T-cell (primary cell): Measurements from ENCODE around the gene SLC1A5. TPM values are rescaled to one million over a fixed set of nuclear protein-coding genes. Genes with fewer than 3 reads are reported as not detected.

Experiments
- ATAC-seq, 4 experiments: fragments of 200-7000 bp in 3 of 4; fragments of 150-1000 bp in 1 of 4; cut with Tn5 transposase; replicated peaks in 1 of 4; 1 replicate in 3 of 4; 2 replicates in 1 of 4; pipeline ENCODE4 v1.10.0; 2021; ENCODE audit warnings: moderate library complexity in 3 of 4, mild to moderate bottlenecking in 2 of 4, moderate number of reproducible peaks in 1 of 4
- CTCF ChIA-PET, 2 donors: fragments of 300-600 bp; sonication (Branson Sonifier 250); formaldehyde crosslinking; loops; one replicate each; lab custom pipeline; 2022; ENCODE audit warnings: antibody characterized with exemption in 2 of 2; lab: Charles Lee
- POLR2A ChIA-PET, 2 donors: fragments of 300-600 bp; sonication (Branson Sonifier 250); formaldehyde crosslinking; loops; one replicate each; lab custom pipeline; 2022; ENCODE audit warnings: antibody characterized with exemption in 2 of 2; lab: Charles Lee
- DNase-seq, 35 experiments: peaks; one replicate each; pipeline versions ENCODE4 v3.0.0 to v3.0.0-alpha.2; 2013 to 2023
- H3K27ac ChIP-seq: one replicate; pipeline ENCODE4 v1.5.1; 2013; ENCODE audit warnings: low read length
- H3K27me3 ChIP-seq, 2 experiments: replicated peaks in 1 of 2; 1 replicate in 1 of 2; 2 replicates in 1 of 2; pipeline versions ENCODE4 v1.6.1 to v1.7.0; 2013; ENCODE audit warnings: low read length in 1 of 2, mixed read lengths in 1 of 2; ENCODE audit not compliant: control insufficient read depth in 2 of 2, insufficient read depth in 2 of 2; ENCODE audit errors: extremely low read depth in 1 of 2
- H3K36me3 ChIP-seq, 2 donors: 1 replicate in 1 of 2; 2 replicates in 1 of 2; pipeline versions ENCODE4 v1.6.1 to v1.7.0; 2013; ENCODE audit warnings: low read length in 1 of 2; ENCODE audit not compliant: control insufficient read depth in 2 of 2, insufficient read depth in 1 of 2; ENCODE audit errors: extremely low read depth in 1 of 2
- H3K4me1 ChIP-seq, 2 experiments: 1 replicate in 1 of 2; 2 replicates in 1 of 2; pipeline versions ENCODE4 v1.6.1 to v1.7.0; 2013; ENCODE audit warnings: low read length in 2 of 2, mixed read lengths in 1 of 2; ENCODE audit not compliant: insufficient read depth in 2 of 2, control insufficient read depth in 1 of 2; ENCODE audit errors: extremely low read depth in 1 of 2
- H3K4me3 ChIP-seq, 2 donors: 1 replicate in 1 of 2; 2 replicates in 1 of 2; pipeline versions ENCODE4 v1.5.1 to v1.7.0; 2013; ENCODE audit warnings: mild to moderate bottlenecking in 2 of 2, low read length in 1 of 2, moderate library complexity in 1 of 2; ENCODE audit not compliant: control insufficient read depth in 1 of 2; ENCODE audit errors: extremely low read depth in 1 of 2
- H3K9me3 ChIP-seq: 2 replicates; pipeline ENCODE4 v1.7.0; 2013
- H3K27ac Mint-ChIP-seq, 2 donors: one replicate each; pipeline ENCODE4 v1.8.0; 2020 to 2021; ENCODE audit warnings: mild to moderate bottlenecking in 2 of 2, mixed read lengths in 2 of 2
- H3K27me3 Mint-ChIP-seq, 2 donors: one replicate each; pipeline ENCODE4 v1.8.0; 2021 to 2022; ENCODE audit warnings: mixed read lengths in 2 of 2
- H3K36me3 Mint-ChIP-seq: one replicate; pipeline ENCODE4 v1.8.0; 2021; ENCODE audit warnings: mixed read lengths
- H3K4me1 Mint-ChIP-seq, 3 donors: one replicate each; pipeline ENCODE4 v1.8.0; 2020 to 2022; ENCODE audit warnings: mixed read lengths in 3 of 3, mild to moderate bottlenecking in 1 of 3
- H3K4me3 Mint-ChIP-seq, 3 donors: one replicate each; pipeline ENCODE4 v1.8.0; 2020 to 2022; ENCODE audit warnings: mild to moderate bottlenecking in 3 of 3, mixed read lengths in 3 of 3, moderate library complexity in 3 of 3
- H3K9me3 Mint-ChIP-seq, 3 donors: one replicate each; pipeline ENCODE4 v1.8.0; 2020 to 2022; ENCODE audit warnings: mixed read lengths in 3 of 3
- WGBS: methylation state at CpG from one replicate; pipeline ENCODE4 v1.1.5; 2013; ENCODE audit warnings: missing lambda C conversion rate; ENCODE audit not compliant: insufficient coverage; 5-methylcytosine and 5-hydroxymethylcytosine counted together
- total RNA-seq, 35 experiments: library from RNA in 6 of 35; stranded (reverse) in 6 of 35; fragments of 120-200 nt in 1 of 35; gene quantifications; one replicate each; pipeline versions ENCODE4 v1.2.1 to v1.2.4 and lab custom pipeline; 2013 to 2026

Gene SLC1A5
- total RNA-seq, 5 donors from 2014 or later (not counting 1 experiment from before 2014, with no cell fraction given): 7.6 to 50.5 (median 47.7) TPM

DNA sequence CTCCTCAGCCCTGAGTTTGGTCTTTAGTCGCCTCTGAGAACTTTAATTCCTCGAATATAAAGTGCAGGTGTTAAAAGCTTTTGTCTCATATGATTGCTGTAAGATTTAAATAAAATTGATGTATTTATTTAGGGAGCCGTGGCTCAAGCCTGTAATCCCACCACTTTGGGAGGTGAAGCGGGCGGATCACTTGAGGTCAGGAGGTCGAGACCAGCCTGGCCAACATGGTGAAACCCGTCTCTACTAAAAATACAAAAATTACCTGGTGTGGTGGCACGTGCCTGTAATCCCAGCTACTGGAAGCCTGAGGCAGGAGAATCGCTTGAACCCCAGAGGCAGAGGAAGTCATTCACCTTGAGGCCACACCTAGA, 559 bp upstream of the SLC1A5 start:
- POLR2A ChIA-PET: no interaction called here

DNA sequence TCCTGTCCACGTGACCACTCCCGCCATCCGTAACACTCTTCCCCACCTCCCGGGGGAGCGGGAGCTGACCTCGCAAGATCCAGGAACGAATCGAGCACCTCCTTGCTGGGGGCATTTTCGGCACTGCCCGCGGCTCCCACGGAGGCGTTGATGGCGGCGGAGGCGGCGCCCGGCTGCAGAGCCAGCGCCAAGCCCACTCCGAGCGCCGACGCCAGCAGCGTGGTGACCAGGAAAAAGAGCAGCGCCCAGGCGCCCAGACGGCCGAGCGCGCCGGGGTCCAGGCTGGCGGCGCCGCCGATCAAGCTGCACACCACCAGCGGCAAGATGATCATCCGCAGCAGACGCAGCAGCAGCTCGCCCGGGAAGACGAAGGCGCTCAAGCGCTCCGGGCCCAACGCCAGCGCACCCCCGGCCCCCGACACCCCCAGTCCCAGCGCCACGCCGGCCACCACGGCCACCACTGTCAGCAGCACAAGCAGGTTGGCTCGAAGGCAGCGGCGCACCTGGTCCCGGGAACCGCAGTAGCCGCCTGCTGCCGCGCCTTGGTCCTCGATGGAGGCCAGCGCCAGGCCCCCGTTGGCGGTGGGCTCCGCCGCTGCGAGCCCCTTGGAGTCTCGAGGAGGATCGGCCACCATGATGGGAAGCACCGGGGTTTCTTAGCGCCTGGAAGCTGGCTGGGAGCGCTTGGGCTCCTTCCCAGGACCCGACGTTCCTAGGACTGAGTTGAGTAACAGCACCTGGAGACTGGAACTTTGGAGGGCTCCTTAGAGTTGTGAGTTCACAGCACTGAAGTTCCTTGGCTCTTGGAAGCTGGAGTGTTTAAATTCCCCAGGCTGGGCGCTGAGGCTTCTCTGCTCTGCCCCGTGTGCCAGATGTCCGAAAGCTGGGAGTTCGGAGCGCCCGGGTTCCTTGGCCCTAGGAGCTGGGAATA, 798 bp downstream of the SLC1A5 start:
- peak overlapping the region; percentile 81 to 94 for H3K4me3 ChIP-seq
- peak overlapping the region; percentile 90 to 91 for H3K27ac Mint-ChIP-seq
- peak overlapping the region; percentile 86 to 92 (median 88) for H3K4me3 Mint-ChIP-seq
- no peaks in the 10 kb centered on the region for H3K9me3 ChIP-seq
- peaks cover 12% of the 10 kb centered on the region for H3K36me3 Mint-ChIP-seq
- H3K27me3 Mint-ChIP-seq: no peaks in the 10 kb centered on the region
- POLR2A ChIA-PET: interaction anchor here in 1 of 2 donors (0.6 to 1.0 kb wide), 2 partner anchors 53 to 73 kb away, joined by 3 to 4 read pairs; no protein-coding TSS in a partner anchor
- peaks cover 0 to 7% of the 10 kb centered on the region in 2 donors for H3K36me3 ChIP-seq
- H3K27ac ChIP-seq: peak overlapping the region; percentile 85
- ATAC-seq: peak in 1 of 4 experiments; percentile 3
- WGBS: under 1% methylated on average over 76 of the region's 80 CpGs
- DNase-seq: peak in 13 of 35 experiments; percentile 4 to 51 (median 26)
- CTCF ChIA-PET: interaction anchor here in 1 of 2 donors (2.5 kb wide), 1 partner anchor 53 kb away, joined by 13 read pairs; no protein-coding TSS in a partner anchor
- H3K4me1 Mint-ChIP-seq: peaks cover 62 to 75% (median 74%) of the 10 kb centered on the region in 3 donors
- no peaks in the 10 kb centered on the region for H3K9me3 Mint-ChIP-seq
- H3K4me1 ChIP-seq: peaks cover 31 to 73% of the 10 kb centered on the region in 2 experiments
- H3K27me3 ChIP-seq: peaks cover 0 to 4% of the 10 kb centered on the region in 2 experiments

More for the DNA sequence above, 559 bp upstream of the SLC1A5 start:
- Histone ChIP-seq H3K4me1 (peaks cover 31 to 61% of the 10 kb centered on the region in 2 experiments), H3K9me3 (no peaks in the 10 kb centered on the region), H3K27me3 (no peaks in the 10 kb centered on the region), H3K4me3 (peak overlapping the region in 1 of 2 donors; percentile 81), H3K36me3 (no peaks in the 10 kb centered on the region), H3K27ac (peak overlapping the region; percentile 44)
- H3K27ac Mint-ChIP-seq: peak overlapping the region in 1 of 2 donors; percentile 88
- peak overlapping the region; percentile 86 to 92 (median 88) for H3K4me3 Mint-ChIP-seq
- DNase-seq: no peak
- H3K36me3 Mint-ChIP-seq: peaks cover 1% of the 10 kb centered on the region
- H3K4me1 Mint-ChIP-seq: peaks cover 52 to 69% (median 61%) of the 10 kb centered on the region in 3 donors
- WGBS: 75% methylated on average over 4 of the region's 9 CpGs
- no peaks in the 10 kb centered on the region for H3K27me3 Mint-ChIP-seq
- CTCF ChIA-PET: no interaction called here
- H3K9me3 Mint-ChIP-seq: no peaks in the 10 kb centered on the region
- ATAC-seq: no peak

- Mint-ChIP-seq H3K27ac (peak overlapping the region; percentile 90 to 91), H3K4me1 (peaks cover 56 to 72% (median 71%) of the 10 kb centered on the region in 3 donors), H3K27me3 (no peaks in the 10 kb centered on the region), H3K9me3 (no peaks in the 10 kb centered on the region), H3K4me3 (peak overlapping the region; percentile 86 to 92 (median 88)), H3K36me3 (peaks cover 14% of the 10 kb centered on the region)
- peak overlapping the region; percentile 85 for H3K27ac ChIP-seq
- peaks cover 0 to 4% of the 10 kb centered on the region in 2 experiments for H3K27me3 ChIP-seq
- peaks cover 25 to 71% of the 10 kb centered on the region in 2 experiments for H3K4me1 ChIP-seq
- POLR2A ChIA-PET: no interaction called here
- H3K4me3 ChIP-seq: peak overlapping the region; percentile 81 to 94
- WGBS: 2% methylated on average over 5 of the region's 5 CpGs
- DNase-seq (no peak), ATAC-seq (no peak)
- CTCF ChIA-PET: interaction anchor here in 1 of 2 donors (2.5 kb wide), 1 partner anchor 54 kb away, joined by 13 read pairs; no protein-coding TSS in a partner anchor
- H3K36me3 ChIP-seq: peaks cover 0 to 13% of the 10 kb centered on the region in 2 donors
- H3K9me3 ChIP-seq: no peaks in the 10 kb centered on the region
These were observed 1.4 kb downstream of the SLC1A5 start for GRCh38 chr19:46787040-46787330.

- Mint-ChIP-seq H3K4me3 (peak overlapping the region; percentile 86 to 92 (median 88)), H3K27ac (peak overlapping the region; percentile 90 to 91), H3K4me1 (peaks cover 51 to 66% (median 66%) of the 10 kb centered on the region in 3 donors), H3K9me3 (no peaks in the 10 kb centered on the region), H3K27me3 (no peaks in the 10 kb centered on the region), H3K36me3 (peaks cover 17% of the 10 kb centered on the region)
- Histone ChIP-seq H3K36me3 (peaks cover 0 to 18% of the 10 kb centered on the region in 2 donors), H3K4me1 (peaks cover 21 to 65% of the 10 kb centered on the region in 2 experiments), H3K27me3 (peaks cover 0 to 4% of the 10 kb centered on the region in 2 experiments), H3K4me3 (peak overlapping the region; percentile 81 to 94), H3K27ac (peak overlapping the region; percentile 85), H3K9me3 (no peaks in the 10 kb centered on the region)
- ATAC-seq (peak; percentile 68 to 70 (median 69)), DNase-seq (peak; percentile 43 to 90 (median 61))
- CTCF ChIA-PET: interaction anchor here in 1 of 2 donors (2.5 kb wide), 1 partner anchor 54 kb away, joined by 13 read pairs; no protein-coding TSS in a partner anchor
- POLR2A ChIA-PET: interaction anchor here in 1 of 2 donors (0.6 kb wide), 1 partner anchor 10 kb away, joined by 7 read pairs; no protein-coding TSS in a partner anchor
- 6% methylated on average over 11 of the region's 20 CpGs for WGBS
These were observed 2.0 kb downstream of the SLC1A5 start for GRCh38 chr19:46786236-46787039.

DNA sequence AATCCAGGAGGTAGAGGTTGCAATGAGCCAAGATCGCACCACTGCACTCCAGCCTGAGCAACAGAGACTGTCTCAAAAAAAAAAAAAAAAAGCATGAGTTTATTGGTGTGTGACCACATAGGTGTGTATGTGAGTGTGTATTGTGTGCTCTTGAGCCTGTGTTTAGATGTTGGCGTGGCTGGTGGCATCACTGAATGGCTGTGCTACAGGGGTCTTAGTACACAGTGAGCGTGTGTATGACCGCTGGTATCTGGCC, 2.5 kb downstream of the SLC1A5 start:
- no peak for ATAC-seq
- POLR2A ChIA-PET: interaction anchor here in 1 of 2 donors (0.6 kb wide), 1 partner anchor 10 kb away, joined by 7 read pairs; no protein-coding TSS in a partner anchor

More for the DNA sequence above, 2.5 kb downstream of the SLC1A5 start:
- peak overlapping the region; percentile 86 to 92 (median 88) for H3K4me3 Mint-ChIP-seq
- H3K9me3 Mint-ChIP-seq: no peaks in the 10 kb centered on the region
- CTCF ChIA-PET: interaction anchor here in 1 of 2 donors (0.6 to 2.5 kb wide), 3 partner anchors 54 to 1779 kb away, joined by 3 to 13 read pairs (median 6); no protein-coding TSS in a partner anchor
- Histone ChIP-seq H3K27ac (peak overlapping the region; percentile 85), H3K27me3 (peaks cover 0 to 4% of the 10 kb centered on the region in 2 experiments), H3K4me3 (peak overlapping the region; percentile 81 to 94), H3K9me3 (no peaks in the 10 kb centered on the region), H3K36me3 (peaks cover 0 to 21% of the 10 kb centered on the region in 2 donors), H3K4me1 (peaks cover 21 to 65% of the 10 kb centered on the region in 2 experiments)
- 46% methylated on average over 4 of the region's 4 CpGs for WGBS
- peak overlapping the region; percentile 90 to 91 for H3K27ac Mint-ChIP-seq
- H3K27me3 Mint-ChIP-seq: no peaks in the 10 kb centered on the region
- peaks cover 51 to 61% (median 61%) of the 10 kb centered on the region in 3 donors for H3K4me1 Mint-ChIP-seq
- no peak for DNase-seq
- H3K36me3 Mint-ChIP-seq: peaks cover 18% of the 10 kb centered on the region
